MM.1S (cell line): ENCODE data around the gene TMSB4X.

Experiments used
- DNase-seq: peaks from one replicate; pipeline ENCODE4 v3.0.0-alpha.2; 2015
- H2AFZ ChIP-seq: fragments of 300-600 bp; sonication (generic); 2 replicates; pipeline ENCODE4 v1.6.0; 2016; ENCODE audit warnings: antibody characterized with exemption, low read length
- H3F3A ChIP-seq: fragments of 300-600 bp; sonication (generic); 2 replicates; pipeline ENCODE4 v1.6.1; 2016; ENCODE audit warnings: mild to moderate bottlenecking, antibody characterized with exemption, low read length, moderate library complexity, mixed read lengths; ENCODE audit not compliant: insufficient read depth
- H3K27ac ChIP-seq: fragments of 300-600 bp; sonication (generic); 2 replicates; pipeline ENCODE4 v1.5.1; 2016; ENCODE audit warnings: mild to moderate bottlenecking, low read length
- H3K27me3 ChIP-seq: fragments of 300-600 bp; sonication (generic); replicated peaks from 2 replicates; pipeline ENCODE4 v1.6.0; 2016; ENCODE audit warnings: low read length; ENCODE audit not compliant: insufficient read depth
- H3K36me3 ChIP-seq: fragments of 300-600 bp; sonication (generic); replicated peaks from 2 replicates; pipeline ENCODE4 v1.6.1; 2016; ENCODE audit warnings: mild to moderate bottlenecking, low read length, mixed read lengths; ENCODE audit not compliant: insufficient read depth
- H3K4me1 ChIP-seq: fragments of 300-600 bp; sonication (generic); 2 replicates; pipeline ENCODE4 v1.6.1; 2016; ENCODE audit warnings: low read length, mixed read lengths
- H3K4me2 ChIP-seq: fragments of 300-600 bp; sonication (generic); 2 replicates; pipeline ENCODE4 v1.6.0; 2016; ENCODE audit warnings: low read depth, low read length
- H3K4me3 ChIP-seq: fragments of 300-600 bp; sonication (generic); 2 replicates; pipeline ENCODE4 v1.5.1; 2016; ENCODE audit warnings: low read length, mixed read lengths
- H3K79me2 ChIP-seq: fragments of 300-600 bp; sonication (generic); 2 replicates; pipeline ENCODE4 v1.6.1; 2016; ENCODE audit warnings: mixed run types, low read length, mixed read lengths
- H3K9ac ChIP-seq: fragments of 300-600 bp; sonication (generic); 2 replicates; pipeline ENCODE4 v1.6.1; 2016; ENCODE audit warnings: low read length, mixed read lengths
- H3K9me2 ChIP-seq: fragments of 300-600 bp; sonication (generic); replicated peaks from 2 replicates; pipeline ENCODE4 v1.6.1; 2016; ENCODE audit warnings: mild to moderate bottlenecking, low read length, mixed read lengths; ENCODE audit not compliant: insufficient read depth
- H3K9me3 ChIP-seq: fragments of 300-600 bp; sonication (generic); replicated peaks from 2 replicates; pipeline ENCODE4 v1.6.1; 2016; ENCODE audit warnings: mild to moderate bottlenecking, low read length, mixed read lengths; ENCODE audit not compliant: insufficient read depth
- H4K20me1 ChIP-seq: fragments of 300-600 bp; sonication (generic); 2 replicates; pipeline ENCODE4 v1.6.1; 2016; ENCODE audit warnings: mild to moderate bottlenecking, low read length, moderate library complexity, mixed read lengths; ENCODE audit not compliant: insufficient read depth
- CTCF ChIP-seq: fragments of 300-600 bp; sonication (generic); IDR thresholded peaks from 2 replicates; pipeline ENCODE4 v1.5.1; 2016; ENCODE audit warnings: antibody characterized with exemption, low read length, mixed read lengths
- EZH2 ChIP-seq: fragments of 300-600 bp; sonication (generic); optimal IDR thresholded peaks from 2 replicates; pipeline ENCODE3; 2017; ENCODE audit warnings: low read depth, mild to moderate bottlenecking, antibody characterized with exemption, low read length, mixed read lengths
- EZH2phosphoT487 ChIP-seq: fragments of 300-600 bp; sonication (generic); IDR thresholded peaks from 2 replicates; pipeline ENCODE4 v1.6.1; 2018; ENCODE audit warnings: antibody characterized with exemption, low read length

TMSB4X gene

DNA sequence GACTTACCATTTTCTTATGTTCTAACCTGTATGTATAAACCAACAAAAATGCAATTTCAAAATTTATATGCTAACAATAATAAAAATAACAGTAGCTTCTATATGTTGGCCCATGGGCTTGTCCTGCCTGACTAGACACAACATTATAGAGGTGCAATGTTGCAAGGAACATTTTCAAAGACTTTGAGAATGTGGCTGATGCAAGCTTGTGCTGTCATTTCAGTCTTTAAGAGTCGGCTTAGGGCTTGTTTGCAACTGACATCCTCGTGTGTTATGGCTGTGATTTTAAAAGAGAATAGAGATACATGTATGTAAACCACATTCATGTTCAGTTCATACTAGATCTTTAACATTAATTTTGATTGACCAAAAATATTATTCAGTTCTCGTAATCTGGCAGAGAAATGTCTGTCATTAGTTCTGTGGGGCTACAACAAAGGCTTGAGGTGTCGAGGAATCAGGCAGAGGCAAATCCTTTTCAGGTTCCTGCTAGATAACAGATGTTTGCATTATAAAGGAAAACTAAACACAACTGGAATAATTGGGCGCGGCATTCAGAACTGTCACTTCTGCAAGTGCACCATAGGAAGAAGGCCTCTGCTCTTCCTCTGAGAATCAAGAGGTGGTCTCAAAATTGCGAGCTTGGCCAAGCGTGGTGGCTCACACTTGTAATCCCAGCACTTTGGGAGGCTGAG lies 13.1 kb downstream of the TMSB4X start:
- no peak overlapping the region for H2AFZ ChIP-seq
- no peak overlapping the region for H3K27ac ChIP-seq
- H3K79me2 ChIP-seq, result no peaks in the 10 kb centered on the region
- H3K4me1 ChIP-seq, result peaks cover 28% of the 10 kb centered on the region
- no peak overlapping the region for H3K9ac ChIP-seq
- no peaks in the 10 kb centered on the region for H3K9me3 ChIP-seq
- no peaks in the 10 kb centered on the region for H3K36me3 ChIP-seq
- no peak overlapping the region for H3K4me3 ChIP-seq
- no peaks in the 10 kb centered on the region for H3K27me3 ChIP-seq
- H3F3A ChIP-seq, result no peaks in the 10 kb centered on the region; the same call in none of the 2 replicates
- H4K20me1 ChIP-seq, result no peaks in the 10 kb centered on the region
- DNase-seq, result no peak
- no peaks in the 10 kb centered on the region for H3K9me2 ChIP-seq
- TF ChIP-seq EZH2phosphoT487 (no peak), CTCF (no peak), EZH2 (no peak)
- no peak overlapping the region for H3K4me2 ChIP-seq

DNA sequence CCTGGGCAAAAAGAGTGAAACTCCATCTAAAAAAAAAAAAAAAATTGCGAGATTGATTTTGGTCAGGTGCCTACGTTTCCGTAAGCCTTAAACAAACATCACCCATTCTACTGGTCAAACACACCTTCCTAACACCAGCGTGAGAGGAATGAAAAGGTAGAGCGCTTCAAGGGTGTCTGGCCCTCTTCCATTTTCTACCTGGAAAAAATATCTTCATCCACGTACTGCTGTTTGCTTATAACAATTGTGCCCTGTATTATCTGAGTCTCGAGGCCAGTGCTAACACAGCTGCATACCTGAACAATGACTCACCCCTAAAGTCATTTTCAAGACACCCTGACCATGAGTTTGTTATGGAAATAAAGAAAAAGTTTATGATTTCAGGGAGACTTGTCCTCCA lies 13.9 kb downstream of the TMSB4X start:
- H4K20me1 ChIP-seq, result no peaks in the 10 kb centered on the region
- no peak overlapping the region for H3K4me3 ChIP-seq
- no peaks in the 10 kb centered on the region for H3K79me2 ChIP-seq
- no peaks in the 10 kb centered on the region for H3K9me2 ChIP-seq
- H3K9me3 ChIP-seq, result no peaks in the 10 kb centered on the region
- no peaks in the 10 kb centered on the region; the same call in none of the 2 replicates for H3F3A ChIP-seq
- no peaks in the 10 kb centered on the region for H3K27me3 ChIP-seq
- DNase-seq, result no peak
- no peak overlapping the region for H3K27ac ChIP-seq
- peaks cover 28% of the 10 kb centered on the region for H3K4me1 ChIP-seq
- no peaks in the 10 kb centered on the region for H3K36me3 ChIP-seq
- no peak overlapping the region for H2AFZ ChIP-seq
- H3K4me2 ChIP-seq, result no peak overlapping the region
- H3K9ac ChIP-seq, result no peak overlapping the region
- TF ChIP-seq CTCF (no peak), EZH2 (no peak)

DNA sequence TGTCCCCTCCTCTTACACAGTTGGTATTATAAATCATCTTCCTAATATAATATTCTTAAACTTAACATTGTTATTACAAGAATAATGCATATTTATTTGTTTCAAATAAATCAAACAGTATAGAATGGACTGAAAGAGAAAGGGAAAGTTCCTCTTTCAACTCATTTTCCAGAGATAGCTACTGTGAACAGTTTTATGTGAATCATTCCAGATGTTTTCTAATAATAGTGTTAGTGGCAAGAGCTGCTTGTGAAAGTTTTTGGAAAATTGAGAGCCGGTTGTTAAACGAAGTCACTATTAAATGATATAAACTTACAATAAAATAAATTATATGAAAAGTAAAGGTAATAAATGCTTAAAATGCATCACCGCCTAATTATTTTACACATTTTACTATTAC lies 14.6 kb downstream of the TMSB4X start:
- H3K36me3 ChIP-seq, result no peaks in the 10 kb centered on the region
- H3K4me3 ChIP-seq, result no peak overlapping the region
- no peaks in the 10 kb centered on the region; the same call in none of the 2 replicates for H3F3A ChIP-seq
- H3K9me2 ChIP-seq, result no peaks in the 10 kb centered on the region
- no peak for DNase-seq
- no peaks in the 10 kb centered on the region for H3K9me3 ChIP-seq
- no peak overlapping the region for H3K4me2 ChIP-seq
- H3K79me2 ChIP-seq, result no peaks in the 10 kb centered on the region
- H3K27me3 ChIP-seq, result no peaks in the 10 kb centered on the region
- H2AFZ ChIP-seq, result no peak overlapping the region
- TF ChIP-seq EZH2phosphoT487 (no peak), CTCF (no peak), EZH2 (no peak)
- no peaks in the 10 kb centered on the region for H4K20me1 ChIP-seq
- H3K4me1 ChIP-seq, result peaks cover 23% of the 10 kb centered on the region
- H3K27ac ChIP-seq, result no peak overlapping the region
- no peak overlapping the region for H3K9ac ChIP-seq
